HepG2 (cell line): ENCODE data around the gene ASIC3. TPM values are rescaled to one million over a fixed set of nuclear protein-coding genes. Genes with fewer than 3 reads are reported as not detected.
A peak's percentile ranks its signal among the peaks of the same experiment; 100 is the strongest.

Source experiments
- ATF4 ChIP-seq, 2 experiments: fragments of 450-650 bp in 1 of 2; sonication (generic) in 1 of 2; formaldehyde crosslinking; IDR thresholded peaks; 2 replicates each; pipeline versions ENCODE4 v1.5.0 to v1.8.0; 2020 to 2022; ENCODE audit warnings: mild to moderate bottlenecking in 1 of 2, missing genetic modification reagents in 1 of 2
- BHLHE40 ChIP-seq: IDR thresholded peaks from 2 replicates; pipeline ENCODE4 v1.6.1; 2011; ENCODE audit warnings: low read length, improper control_type of control experiment
- CBX2 ChIP-seq, 2 experiments: fragments of 200-600 bp in 1 of 2; sonication (generic); formaldehyde crosslinking in 1 of 2; IDR thresholded peaks; 2 replicates each; pipeline versions ENCODE4 v1.7.0 to v1.8.1; 2018 to 2022; ENCODE audit warnings: low read depth in 2 of 2, low read length in 1 of 2, mild to moderate bottlenecking in 1 of 2, missing genetic modification reagents in 1 of 2
- CBX5 ChIP-seq: sonication (generic); formaldehyde crosslinking; IDR thresholded peaks from 2 replicates; pipeline ENCODE4 v1.4.0; 2020; ENCODE audit warnings: missing genetic modification reagents, borderline replicate concordance
- CHCHD3 ChIP-seq: sonication (generic); formaldehyde crosslinking; IDR thresholded peaks from 2 replicates; pipeline ENCODE4 v1.8.0; 2022; ENCODE audit warnings: mild to moderate bottlenecking, missing genetic modification reagents, moderate library complexity
- EZH2 ChIP-seq: conservative IDR thresholded peaks from 2 replicates; pipeline ENCODE4 v1.6.1; 2012; ENCODE audit warnings: mild to moderate bottlenecking, low read depth, low read length, moderate library complexity
- HBP1 ChIP-seq: IDR thresholded peaks from 2 replicates; pipeline ENCODE4 v1.6.1; 2016; ENCODE audit warnings: low read depth, control low read depth
- JARID2 ChIP-seq: sonication (generic); formaldehyde crosslinking; IDR thresholded peaks from 2 replicates; pipeline ENCODE4 v1.8.1; 2023; ENCODE audit warnings: missing genetic modification reagents, inconsistent platforms; ENCODE audit not compliant: insufficient replicate concordance
- KDM5A ChIP-seq: fragments of 200-600 bp; sonication (generic); IDR thresholded peaks from 2 replicates; pipeline ENCODE4 v1.7.0; 2018; ENCODE audit warnings: antibody characterized with exemption, mild to moderate bottlenecking, low read length, borderline replicate concordance
- KDM5B ChIP-seq: sonication (generic); formaldehyde crosslinking; IDR thresholded peaks from 2 replicates; pipeline ENCODE4 v1.4.0; 2020; ENCODE audit warnings: missing genetic modification reagents, mild to moderate bottlenecking, borderline replicate concordance
- KLF12 ChIP-seq: sonication (generic); formaldehyde crosslinking; IDR thresholded peaks from 2 replicates; pipeline ENCODE4 v1.4.0; 2020; ENCODE audit warnings: missing genetic modification reagents, borderline replicate concordance
- NPAS2 ChIP-seq: sonication (generic); formaldehyde crosslinking; IDR thresholded peaks from 2 replicates; pipeline ENCODE4 v1.8.0; 2022; ENCODE audit warnings: mild to moderate bottlenecking, missing genetic modification reagents, borderline replicate concordance
- NR0B2 ChIP-seq: sonication (generic); formaldehyde crosslinking; IDR thresholded peaks from 2 replicates; pipeline ENCODE4 v1.4.0; 2020; ENCODE audit warnings: mild to moderate bottlenecking, missing genetic modification reagents
- ONECUT2 ChIP-seq: sonication (generic); formaldehyde crosslinking; IDR thresholded peaks from 2 replicates; pipeline ENCODE4 v1.4.0; 2020; ENCODE audit warnings: missing genetic modification reagents
- RFXANK ChIP-seq: IDR thresholded peaks from 2 replicates; pipeline ENCODE4 v1.6.1; 2016
- SATB2 ChIP-seq: sonication (generic); formaldehyde crosslinking; IDR thresholded peaks from 2 replicates; pipeline ENCODE4 v1.5.0; 2020; ENCODE audit warnings: missing genetic modification reagents
- THAP11 ChIP-seq: IDR thresholded peaks from 2 replicates; pipeline ENCODE4 v1.6.1; 2016; ENCODE audit warnings: missing biosample characterization, missing genetic modification reagents
- THYN1 ChIP-seq: sonication (generic); formaldehyde crosslinking; IDR thresholded peaks from 2 replicates; pipeline ENCODE4 v1.8.1; 2023; ENCODE audit warnings: low read depth, mild to moderate bottlenecking, moderate library complexity, missing genetic modification reagents, borderline replicate concordance
- TP53 ChIP-seq: sonication (generic); formaldehyde crosslinking; conservative IDR thresholded peaks from 2 replicates; pipeline ENCODE4 v1.4.0; 2020; ENCODE audit warnings: missing genetic modification reagents
- YEATS2 ChIP-seq: sonication (generic); formaldehyde crosslinking; IDR thresholded peaks from 2 replicates; pipeline ENCODE4 v1.4.0; 2020; ENCODE audit warnings: missing genetic modification reagents, borderline replicate concordance
- ZBTB1 ChIP-seq: sonication (generic); formaldehyde crosslinking; IDR thresholded peaks from 2 replicates; pipeline ENCODE4 v1.4.0; 2020; ENCODE audit warnings: missing genetic modification reagents, borderline replicate concordance
- ZFP36L2 ChIP-seq: sonication (generic); formaldehyde crosslinking; IDR thresholded peaks from 2 replicates; pipeline ENCODE4 v1.4.0; 2020; ENCODE audit warnings: missing genetic modification reagents
- ZNF143 ChIP-seq: sonication (generic); formaldehyde crosslinking; IDR thresholded peaks from 2 replicates; pipeline ENCODE4 v1.4.0; 2020; ENCODE audit warnings: missing genetic modification reagents
- ZNF292 ChIP-seq: sonication (generic); formaldehyde crosslinking; IDR thresholded peaks from 2 replicates; pipeline ENCODE4 v1.8.1; 2022; ENCODE audit warnings: mild to moderate bottlenecking, low read depth, missing genetic modification reagents, borderline replicate concordance
- ZNF382 ChIP-seq: sonication (generic); formaldehyde crosslinking; IDR thresholded peaks from 2 replicates; pipeline ENCODE4 v1.5.0; 2020; ENCODE audit warnings: missing genetic modification reagents, mild to moderate bottlenecking, borderline replicate concordance
- ZNF530 ChIP-seq: sonication (generic); formaldehyde crosslinking; IDR thresholded peaks from 2 replicates; pipeline ENCODE4 v1.5.0; 2020; ENCODE audit warnings: low read depth, mild to moderate bottlenecking, missing genetic modification reagents
- ZNF562 ChIP-seq: sonication (generic); formaldehyde crosslinking; IDR thresholded peaks from 2 replicates; pipeline ENCODE4 v1.8.0; 2022; ENCODE audit warnings: missing genetic modification reagents, borderline replicate concordance
- ZNF691 ChIP-seq: sonication (generic); formaldehyde crosslinking; IDR thresholded peaks from 2 replicates; pipeline ENCODE4 v1.4.0; 2020; ENCODE audit warnings: missing genetic modification reagents, low read depth, mild to moderate bottlenecking, borderline replicate concordance
- polyA plus RNA-seq, 8 experiments: library from polyadenylated mRNA; depleted of rRNA in 3 of 8; stranded (reverse) in 7 of 8; unstranded in 1 of 8; fragments of >200 nt; fragmentation: Illumina TruSeq in 4 of 8; extraction: Trizol in 4 of 8; gene quantifications; 2 replicates each; pipeline versions ENCODE4 v1.2.1 to v1.2.3, GENCODE V29; 2011 to 2016; ENCODE audit warnings: low read depth in 4 of 8, missing spikeins in 1 of 8, mixed read lengths in 1 of 8; ENCODE audit not compliant: insufficient read depth in 1 of 8
- total RNA-seq, 5 experiments: library from RNA; depleted of rRNA; stranded (reverse); fragments of >200 nt; fragmentation: Illumina TruSeq; extraction: Trizol; gene quantifications; 2 replicates each; pipeline ENCODE4 v1.2.3, GENCODE V29; 2016; ENCODE audit warnings: low read depth in 1 of 5

Gene ASIC3
- total and polyA plus RNA-seq, 2 of the 13 experiments (the other 11 are each of a cell fraction or from before 2014, with no cell fraction given) = 0.51 TPM; not detected in 1

- no peak for TF ChIP-seq ZNF691 (CRISPR knock-in tag)
- TF ChIP-seq JARID2 (CRISPR knock-in tag) = no peak
- TF ChIP-seq CBX5 = no peak
- TF ChIP-seq EZH2 = no peak
- no peak for TF ChIP-seq BHLHE40
- TF ChIP-seq ZFP36L2 (CRISPR knock-in tag) = 0 out of 2 replicates have a peak, but pooled peaks have one; percentile 66
- no peak for TF ChIP-seq ZNF292
- TF ChIP-seq HBP1 (CRISPR knock-in tag) = no peak
- no peak for TF ChIP-seq ZNF562 (CRISPR knock-in tag)
- TF ChIP-seq THYN1 (CRISPR knock-in tag) = no peak
- no peak for TF ChIP-seq ATF4 (CRISPR knock-in tag; IDR thresholded peaks at IDR 0.05)
- no peak for TF ChIP-seq ZNF530 (CRISPR knock-in tag)
- no peak for TF ChIP-seq ZNF382 (CRISPR knock-in tag)
- peak; percentile 70 for TF ChIP-seq THAP11 (CRISPR knock-in tag)
- 0 out of 2 replicates have a peak, but pooled peaks have one; percentile 51 for TF ChIP-seq KDM5B
- no peak for TF ChIP-seq ONECUT2 (CRISPR knock-in tag)
- no peak for TF ChIP-seq ZBTB1
- no peak for TF ChIP-seq KLF12 (CRISPR knock-in tag)
- TF ChIP-seq YEATS2 (CRISPR knock-in tag) = no peak
- TF ChIP-seq ZNF143 (CRISPR knock-in tag) = no peak
- no peak for TF ChIP-seq RFXANK (CRISPR knock-in tag)
- TF ChIP-seq KDM5A = no peak
- no peak for TF ChIP-seq CHCHD3
- no peak for TF ChIP-seq SATB2 (CRISPR knock-in tag)
- no peak for TF ChIP-seq TP53 (CRISPR knock-in tag)
- no peak for TF ChIP-seq NPAS2 (CRISPR knock-in tag)
- peak; percentile 78; the same call in 1 of the 2 replicates for TF ChIP-seq NR0B2 (CRISPR knock-in tag)
- TF ChIP-seq CBX2 (IDR thresholded peaks at IDR 0.05; ENCODE audit: low read depth, low read length) = no peak
- TF ChIP-seq CBX2 (CRISPR knock-in tag; IDR thresholded peaks at IDR 0.05; ENCODE audit: low read depth) = no peak
Measured at GRCh38 chr7:151017953-151018420, 30.3 kb upstream of the ASIC3 start (continued).
